Measurements from ENCODE around the gene KRT84.

KRT84 gene

GRCh38 chr12:52338241-52338960, 47.1 kb downstream of the KRT84 start:
- DNase-seq = no peak

GRCh38 chr12:52337054-52337453, 48.4 kb downstream of the KRT84 start:
- DNase-seq = no peak

DNA sequence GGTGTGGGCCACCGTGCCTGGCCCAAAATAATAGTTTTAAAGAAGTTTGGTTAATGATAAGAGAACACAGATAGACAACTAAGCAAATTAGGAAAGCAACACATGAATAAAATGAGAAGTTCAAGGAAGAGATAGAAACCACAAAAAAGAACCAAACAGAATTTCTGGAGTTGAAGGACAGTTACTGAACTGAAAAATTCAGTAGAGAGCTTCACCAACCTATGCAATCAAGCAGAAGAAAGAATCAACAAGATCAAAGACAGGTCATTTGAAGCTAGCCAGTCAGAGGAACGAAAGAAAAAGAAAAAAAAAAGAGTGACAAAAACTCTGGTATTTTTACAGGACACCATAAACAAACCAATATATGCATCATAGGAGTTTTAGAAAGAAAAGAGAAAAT, 48.8 kb downstream of the KRT84 start:
- DNase-seq = no peak

DNA sequence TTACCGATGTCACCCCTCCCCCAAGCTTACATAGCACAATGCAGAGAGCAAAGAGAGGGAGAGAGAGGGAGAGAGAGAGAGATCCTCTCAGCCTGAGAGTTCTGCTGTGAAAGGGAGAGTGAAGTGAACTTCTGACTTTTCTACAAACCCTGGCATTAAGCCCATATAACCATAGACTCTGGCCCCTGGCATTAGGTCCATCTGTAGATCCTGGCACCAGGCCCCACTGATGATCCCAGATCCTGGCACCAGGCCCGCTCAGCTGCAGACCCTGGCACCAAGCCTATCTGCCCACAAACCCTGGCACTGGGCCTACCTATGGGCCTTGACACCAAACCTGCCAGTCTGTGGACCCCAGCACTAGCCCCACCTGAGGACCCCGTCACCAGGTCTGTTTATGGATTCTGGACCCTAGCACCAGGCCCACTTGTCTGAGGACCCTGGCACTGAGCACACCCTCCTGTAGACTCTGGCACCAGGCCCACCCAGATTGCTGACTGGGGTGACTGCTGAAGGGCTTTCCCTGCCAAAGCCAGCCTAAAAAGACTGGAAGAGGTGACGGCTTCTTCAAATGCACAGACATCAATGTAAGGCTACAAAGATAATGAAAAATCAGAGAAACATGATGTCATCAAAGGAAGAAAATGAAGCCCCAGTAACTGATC, 49.7 kb downstream of the KRT84 start:
- DNase-seq = no peak

GRCh38 chr12:52334185-52334584, 51.3 kb downstream of the KRT84 start:
- DNase-seq = no peak

DNA sequence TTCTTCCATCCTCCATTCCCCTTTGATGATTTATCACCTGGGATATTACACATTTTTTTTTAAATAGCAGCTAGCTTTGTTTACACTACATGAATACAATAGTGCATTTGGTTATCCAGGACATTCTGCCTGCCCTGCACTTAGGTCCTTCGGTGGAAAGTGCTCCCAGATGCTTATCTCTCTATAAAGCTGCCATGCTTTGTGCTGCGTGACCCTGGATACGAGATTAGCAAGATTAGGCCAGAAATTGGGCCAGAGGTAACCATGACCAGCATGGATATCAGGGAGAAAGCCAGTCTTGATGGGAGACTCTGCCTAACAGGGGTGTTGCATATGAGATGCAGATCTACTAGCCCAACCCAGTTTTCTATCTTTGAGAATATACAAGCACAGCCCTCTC, 52.1 kb downstream of the KRT84 start:
- DNase-seq = no peak

- DNase-seq = no peak
Measured at GRCh38 chr12:52332381-52332780, 53.1 kb downstream of the KRT84 start.

GRCh38 chr12:52331833-52332232, 53.6 kb downstream of the KRT84 start:
- no peak for DNase-seq

DNA sequence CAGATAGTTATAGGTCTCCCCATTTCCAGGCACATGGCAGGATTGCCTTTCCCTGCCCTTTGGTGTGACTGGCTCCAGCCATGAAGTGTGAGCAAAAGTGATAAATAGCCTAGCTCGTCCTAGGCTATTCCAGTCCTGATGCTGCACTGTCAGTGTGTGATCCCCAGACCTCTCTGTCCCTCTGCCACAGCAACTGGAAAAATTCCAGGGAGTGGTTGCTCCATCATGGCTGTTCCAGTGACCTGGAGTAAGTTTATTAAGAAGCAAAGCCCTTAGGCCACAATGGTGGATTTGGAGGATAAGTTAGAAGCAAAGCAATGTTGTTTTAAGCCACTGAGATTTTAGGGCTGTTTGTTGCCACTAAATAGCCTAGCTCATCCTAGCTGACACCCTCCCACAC, 54.4 kb downstream of the KRT84 start:
- no peak for DNase-seq

DNA sequence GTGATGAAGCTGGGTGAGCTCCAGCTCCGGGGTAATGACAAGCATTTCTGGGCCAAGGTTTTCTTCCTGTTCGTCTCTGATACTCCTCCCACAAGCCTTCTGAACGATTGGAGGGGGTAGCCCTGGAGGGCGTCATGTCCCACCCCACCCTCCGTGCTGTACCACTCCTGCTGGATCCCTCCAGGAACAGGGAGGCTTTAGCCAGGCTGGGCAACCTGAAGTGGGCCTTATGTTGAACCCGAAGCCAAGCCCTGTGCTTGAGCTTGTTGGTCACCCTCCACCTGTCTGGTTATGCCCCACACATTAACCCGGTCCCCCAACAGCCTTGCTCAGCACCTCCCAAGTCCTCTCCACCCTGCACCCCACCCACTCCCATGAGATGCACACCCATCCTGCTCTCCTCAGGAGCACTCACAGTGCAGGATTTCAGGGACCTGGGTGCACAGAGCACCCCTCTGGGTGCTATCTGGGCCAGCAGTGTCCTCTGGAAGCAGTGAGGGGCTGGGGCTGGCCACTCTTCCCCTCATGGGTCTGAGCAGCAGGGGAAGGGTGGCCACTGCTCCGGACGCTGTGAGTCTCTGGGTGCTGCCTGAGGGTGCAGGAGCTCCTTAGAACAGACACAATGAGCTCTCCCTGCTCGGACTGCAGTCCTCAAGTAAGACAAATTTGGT, 57.5 kb downstream of the KRT84 start:
- DNase-seq = no peak
